NCI-H2081 (cell line): ENCODE results near the gene SESN1.
"Not testable (repeated sequence)": the region's sequence is repeated elsewhere in the genome, so short reads cannot be mapped to it uniquely, and the experiment has no call there.

Experiments used
- DNase-seq, 2 experiments: peaks; one replicate each; lab custom pipeline; 2025; lab: John Stamatoyannopoulos, UW

SESN1 gene

GRCh38 chr6:109094416-109095035 lies at the start of gene SESN1:
TSS of gene SESN1 (minus strand) at chr6:109094846. CDS start at chr6:109094073, 773 bp downstream.
- peak; percentile 27 to 52 for DNase-seq

DNA sequence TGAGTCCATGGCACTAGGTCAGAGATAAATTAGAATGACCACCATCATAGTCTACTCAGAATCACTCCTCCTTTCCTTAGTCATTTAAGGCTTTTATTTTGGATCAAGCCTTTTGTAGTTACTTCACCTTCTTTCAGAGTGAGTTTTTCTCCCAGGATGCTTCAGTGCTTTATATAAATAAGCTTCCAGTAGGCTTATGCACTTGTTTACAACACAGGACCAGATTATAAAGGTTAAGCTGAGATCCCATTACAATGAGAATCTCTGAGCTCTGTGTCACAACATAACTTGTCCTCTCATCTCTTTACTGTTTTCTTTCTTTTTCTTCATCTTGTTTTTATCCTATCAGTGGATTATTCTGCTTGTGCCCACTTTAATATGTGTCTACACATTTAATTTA lies 48.5 kb upstream of the SESN1 start:
- no peak for DNase-seq

GRCh38 chr6:109142067-109142466 lies 47.4 kb upstream of the SESN1 start:
- not testable (repeated sequence) for DNase-seq

GRCh38 chr6:109139109-109139508 lies 44.5 kb upstream of the SESN1 start:
- DNase-seq = no peak

GRCh38 chr6:109136530-109136929 lies 41.9 kb upstream of the SESN1 start:
- not testable (repeated sequence) for DNase-seq

GRCh38 chr6:109136039-109136438 lies 41.4 kb upstream of the SESN1 start:
- not testable (repeated sequence) for DNase-seq

- DNase-seq = not testable (repeated sequence)
Measured at GRCh38 chr6:109135600-109135999, 41.0 kb upstream of the SESN1 start.

DNA sequence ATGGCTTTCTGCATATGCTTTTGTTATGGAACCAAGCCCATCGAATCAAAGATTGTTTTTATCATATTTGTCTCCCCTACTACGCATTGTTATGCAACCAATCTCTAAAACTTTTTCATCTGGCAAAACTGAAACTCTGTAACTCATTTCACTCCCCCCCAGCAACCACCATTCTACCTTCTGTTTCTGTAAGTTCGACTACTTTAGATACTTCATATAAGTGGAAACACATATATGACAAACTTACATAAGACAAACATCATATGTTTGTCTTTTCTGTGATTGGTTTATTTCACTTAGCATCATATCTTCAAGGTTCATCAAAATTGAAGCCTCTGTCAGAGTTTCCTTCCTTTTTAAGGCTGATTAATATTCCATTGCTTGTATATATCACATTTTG lies 35.4 kb upstream of the SESN1 start:
- no peak for DNase-seq

- DNase-seq = no peak
Measured at GRCh38 chr6:109125504-109125903, 30.9 kb upstream of the SESN1 start.

GRCh38 chr6:109124219-109124618 lies 29.6 kb upstream of the SESN1 start:
- DNase-seq = no peak

DNA sequence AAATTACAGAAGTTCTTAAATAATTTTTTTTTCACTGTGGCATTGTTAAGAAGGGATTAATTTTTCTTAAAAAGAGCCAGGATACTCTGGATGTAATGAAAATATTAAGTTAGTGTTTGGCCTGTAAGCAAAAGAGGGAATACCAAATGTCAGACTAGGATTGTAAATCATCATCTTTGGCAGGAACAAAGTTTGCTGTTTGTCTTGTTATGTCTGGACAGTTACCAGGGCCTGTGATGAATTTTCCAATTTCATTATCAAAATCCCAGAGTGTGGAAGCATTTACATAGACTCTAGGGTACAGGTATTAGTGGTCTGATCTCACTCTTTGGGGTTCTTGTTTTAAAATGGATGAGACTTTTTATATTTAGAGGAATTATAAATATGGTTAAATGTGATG lies 26.8 kb upstream of the SESN1 start:
- no peak for DNase-seq

GRCh38 chr6:109118871-109119354 lies 24.3 kb upstream of the SESN1 start:
- DNase-seq = no peak

DNA sequence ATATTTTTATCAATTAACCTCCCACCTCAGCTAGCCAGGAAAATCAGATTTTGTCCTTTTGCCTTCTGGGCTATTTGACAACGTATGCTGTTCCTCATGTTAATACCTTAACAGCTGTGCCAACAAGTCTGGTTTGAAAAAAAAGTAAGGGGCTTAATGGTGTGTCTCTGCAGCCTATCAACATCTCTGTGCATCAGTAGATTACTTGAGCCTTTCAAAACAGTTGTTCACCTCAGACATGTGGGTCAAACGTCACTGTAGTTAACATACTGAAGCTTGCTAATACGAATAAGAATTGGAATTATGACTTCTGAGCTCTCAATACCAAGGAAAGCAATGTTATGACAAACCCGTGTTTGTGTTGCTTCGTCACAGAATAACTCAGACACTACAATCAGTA lies 23.7 kb upstream of the SESN1 start:
- DNase-seq = no peak

GRCh38 chr6:109117346-109118035 lies 22.8 kb upstream of the SESN1 start:
- DNase-seq = no peak

GRCh38 chr6:109112663-109113062 lies 18.0 kb upstream of the SESN1 start:
- DNase-seq = not testable (repeated sequence)

- DNase-seq = not testable (repeated sequence)
Measured at GRCh38 chr6:109109663-109110062, 15.0 kb upstream of the SESN1 start.

- no peak for DNase-seq
Measured at GRCh38 chr6:109105681-109106080, 11.0 kb upstream of the SESN1 start.

DNA sequence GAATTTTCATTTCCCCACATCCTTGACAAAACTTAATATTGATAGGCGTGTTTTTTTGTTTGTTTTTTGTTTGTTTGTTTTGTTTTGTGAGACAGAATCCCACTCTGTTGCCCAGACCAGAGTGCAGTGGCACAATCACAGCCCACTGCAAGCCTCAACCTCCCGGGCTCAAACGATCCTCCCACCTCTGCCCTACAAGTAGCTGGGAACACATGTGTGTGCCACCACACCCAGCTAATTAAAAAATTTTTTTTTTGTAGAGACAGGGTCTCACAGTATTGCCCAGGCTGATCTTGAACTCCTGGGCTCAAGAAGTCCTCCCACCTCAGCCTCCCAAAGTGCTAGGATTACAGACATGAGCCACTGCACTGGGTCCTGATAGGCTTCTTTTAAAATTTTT lies 9.9 kb upstream of the SESN1 start:
- DNase-seq = no peak

DNA sequence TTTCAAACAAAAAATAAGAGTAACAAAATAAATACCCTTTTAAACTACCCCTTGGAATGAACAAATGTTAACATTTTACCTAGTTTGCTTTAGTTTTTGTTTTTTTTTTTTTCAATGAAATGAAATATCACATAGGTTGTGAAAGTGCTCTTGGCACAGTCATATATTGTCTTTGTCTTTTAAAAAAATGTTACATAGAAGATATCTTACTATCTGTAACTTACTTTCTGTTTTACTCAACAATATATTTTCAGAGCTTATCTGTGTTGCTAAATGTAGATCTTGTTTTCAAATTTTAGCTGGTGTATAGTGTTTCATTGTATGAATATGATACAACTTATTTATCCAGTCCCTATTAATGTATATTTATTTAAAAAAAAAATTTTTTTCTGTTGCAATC lies 9.3 kb upstream of the SESN1 start:
- no peak for DNase-seq

- DNase-seq = no peak
Measured at GRCh38 chr6:109102762-109103161, 8.1 kb upstream of the SESN1 start.

GRCh38 chr6:109097661-109098060 lies 3.0 kb upstream of the SESN1 start:
- DNase-seq = no peak

DNA sequence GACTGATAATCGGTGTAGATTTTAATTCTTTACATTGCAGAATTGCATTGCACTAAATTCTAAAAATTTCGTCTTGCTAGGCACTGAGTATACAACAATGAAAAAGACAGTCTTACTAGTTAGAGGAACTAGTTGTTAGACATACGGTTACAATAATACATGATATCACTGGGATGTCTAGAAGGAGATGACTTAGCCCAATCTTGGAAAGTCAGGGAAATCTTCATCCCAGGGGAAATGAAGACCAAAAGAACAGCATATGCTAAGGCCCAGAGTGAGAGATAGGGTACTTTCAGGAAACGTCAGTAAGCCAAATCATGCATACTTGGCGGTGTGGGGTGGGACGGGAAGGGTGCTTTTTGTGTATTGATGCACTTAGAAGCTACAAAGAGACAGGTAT lies 1.6 kb upstream of the SESN1 start:
- DNase-seq = no peak

GRCh38 chr6:109095835-109096084 lies 1.1 kb upstream of the SESN1 start:
- no peak for DNase-seq
